CD4-positive, alpha-beta T cell (primary cell): ENCODE data around the gene SLC4A2. TPM values are rescaled to one million over a fixed set of nuclear protein-coding genes. Genes with fewer than 3 reads are reported as not detected.
A peak's percentile ranks its signal among the peaks of the same experiment; 100 is the strongest.
"Not testable (repeated sequence)": the region's sequence is repeated elsewhere in the genome, so short reads cannot be mapped to it uniquely, and the experiment has no call there.

Experiments used
- ATAC-seq: fragments of 200-7000 bp; cut with Tn5 transposase; one replicate; pipeline ENCODE4 v1.10.0; 2022; ENCODE audit warnings: mild to moderate bottlenecking; ENCODE audit not compliant: poor library complexity
- CTCF ChIA-PET: fragments of 350-600 bp; sonication (Branson Sonifier 250); formaldehyde crosslinking; loops from one replicate; lab custom pipeline; 2021; ENCODE audit warnings: antibody characterized with exemption, inconsistent platforms; lab: Charles Lee
- POLR2A ChIA-PET: fragments of 350-600 bp; sonication (Branson Sonifier 250); formaldehyde crosslinking; loops from one replicate; lab custom pipeline; 2021; ENCODE audit warnings: antibody characterized with exemption, inconsistent platforms; lab: Charles Lee
- DNase-seq, 14 experiments: peaks; one replicate each; pipeline ENCODE4 v3.0.0-alpha.2; 2013 to 2020; ENCODE audit warnings: mixed read lengths in 2 of 14
- H3K27ac ChIP-seq, 2 donors: one replicate each; pipeline versions ENCODE4 v1.5.1 to v1.7.0; 2013; ENCODE audit warnings: low read length in 2 of 2, low read depth in 1 of 2, mild to moderate bottlenecking in 1 of 2
- H3K27me3 ChIP-seq, 2 experiments: 1 replicate in 1 of 2; 2 replicates in 1 of 2; pipeline versions ENCODE4 v1.6.1 to v1.7.0; 2013; ENCODE audit warnings: low read length in 2 of 2, control low read depth in 1 of 2, mild to moderate bottlenecking in 1 of 2, moderate library complexity in 1 of 2; ENCODE audit not compliant: insufficient read depth in 2 of 2, control insufficient read depth in 1 of 2
- H3K36me3 ChIP-seq: one replicate; pipeline ENCODE4 v1.6.1; 2013; ENCODE audit warnings: low read length, control low read depth; ENCODE audit not compliant: insufficient read depth
- H3K4me1 ChIP-seq: one replicate; pipeline ENCODE4 v1.6.1; 2013; ENCODE audit warnings: low read length, control low read depth; ENCODE audit not compliant: insufficient read depth
- H3K4me3 ChIP-seq: one replicate; pipeline ENCODE4 v1.5.1; 2013; ENCODE audit warnings: mild to moderate bottlenecking, low read length, moderate library complexity
- H3K9me3 ChIP-seq, 2 experiments: 1 replicate in 1 of 2; 2 replicates in 1 of 2; pipeline versions ENCODE4 v1.6.1 to v1.7.0; 2013; ENCODE audit warnings: low read length in 2 of 2, mild to moderate bottlenecking in 2 of 2, control low read depth in 1 of 2, moderate library complexity in 1 of 2; ENCODE audit not compliant: control insufficient read depth in 1 of 2, insufficient read depth in 1 of 2
- H3K27ac Mint-ChIP-seq: one replicate; pipeline ENCODE4 v1.8.0; 2020; ENCODE audit warnings: mixed read lengths
- H3K27me3 Mint-ChIP-seq: one replicate; pipeline ENCODE4 v1.8.0; 2021; ENCODE audit warnings: mixed read lengths
- H3K36me3 Mint-ChIP-seq: one replicate; pipeline ENCODE4 v1.8.0; 2021; ENCODE audit warnings: low read depth, mixed read lengths
- H3K4me1 Mint-ChIP-seq: one replicate; pipeline ENCODE4 v1.8.0; 2021; ENCODE audit warnings: low read depth, mixed read lengths
- H3K4me3 Mint-ChIP-seq: one replicate; pipeline ENCODE4 v1.8.0; 2020; ENCODE audit warnings: mild to moderate bottlenecking, mixed read lengths
- H3K9me3 Mint-ChIP-seq: one replicate; pipeline ENCODE4 v1.8.0; 2020; ENCODE audit warnings: mixed read lengths
- intact Hi-C, 2 experiments: fragments of 100-400 bp; cut with DNase I in 1 of 2; cut with micrococcal nuclease in 1 of 2; formaldehyde crosslinking; loops; one replicate each; pipeline versions ENCODE4 v1.15.1 to v1.9.0; 2023 to 2025; cut with DNase I, micrococcal nuclease
- total RNA-seq, 174 experiments: library from RNA in 2 of 174; stranded (reverse) in 2 of 174; gene quantifications; one replicate each; pipeline ENCODE4 v1.2.3 and lab custom pipeline; 2021 to 2026
- TF ChIP-seq, protein P1 (sequence below): fragments of 200-600 bp; IDR thresholded peaks from one replicate; pipeline ENCODE4 v1.8.0; 2022; ENCODE audit warnings: antibody characterized with exemption, mild to moderate bottlenecking

Gene SLC4A2
- total RNA-seq, 2 experiments from 2014 or later, result 27.1 to 31.4 TPM

DNA sequence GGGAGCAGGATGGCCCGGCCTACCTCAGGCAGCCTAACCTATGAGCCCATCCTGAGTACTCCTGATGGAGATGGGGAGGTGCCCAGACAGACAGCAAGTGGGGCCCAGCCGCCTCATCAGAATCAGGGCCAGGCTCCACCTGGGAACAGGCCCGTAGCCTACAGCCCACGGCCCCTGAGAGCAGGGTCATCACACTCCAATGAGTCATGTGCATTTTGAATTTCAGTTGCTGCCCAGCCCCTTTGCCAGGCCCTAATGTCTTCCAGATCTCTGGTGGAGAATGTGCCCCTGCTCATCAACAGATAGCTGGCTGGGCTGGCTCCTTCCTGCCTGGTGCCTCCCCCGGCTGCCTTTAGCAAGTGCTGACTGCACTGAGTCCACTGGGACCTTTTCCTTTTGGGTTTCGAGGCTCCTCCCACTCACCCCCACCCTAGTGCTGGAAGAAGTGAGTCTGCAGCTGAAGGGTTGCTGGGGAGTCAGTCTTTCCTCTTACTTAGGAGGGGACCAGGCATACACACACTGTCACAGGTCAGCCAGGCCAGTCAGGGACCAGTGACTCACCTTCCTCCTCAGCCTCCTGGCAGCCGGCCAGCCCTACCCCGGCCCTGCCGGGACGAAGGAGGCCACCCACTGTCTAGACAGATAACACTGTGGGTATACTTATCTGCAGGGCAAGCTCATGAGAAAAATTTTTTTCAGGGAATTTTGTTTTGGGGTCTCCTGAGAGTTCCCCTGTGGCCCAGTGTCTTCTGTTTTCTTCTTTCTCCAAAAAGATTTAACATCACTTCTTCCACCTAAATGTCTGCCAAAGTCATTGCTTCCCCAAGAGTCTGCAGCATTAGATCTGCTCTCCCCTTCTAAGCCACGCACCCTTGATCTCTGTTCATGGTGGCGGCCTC, 20.2 kb upstream of the SLC4A2 start:
- TF ChIP-seq, protein P1, sequence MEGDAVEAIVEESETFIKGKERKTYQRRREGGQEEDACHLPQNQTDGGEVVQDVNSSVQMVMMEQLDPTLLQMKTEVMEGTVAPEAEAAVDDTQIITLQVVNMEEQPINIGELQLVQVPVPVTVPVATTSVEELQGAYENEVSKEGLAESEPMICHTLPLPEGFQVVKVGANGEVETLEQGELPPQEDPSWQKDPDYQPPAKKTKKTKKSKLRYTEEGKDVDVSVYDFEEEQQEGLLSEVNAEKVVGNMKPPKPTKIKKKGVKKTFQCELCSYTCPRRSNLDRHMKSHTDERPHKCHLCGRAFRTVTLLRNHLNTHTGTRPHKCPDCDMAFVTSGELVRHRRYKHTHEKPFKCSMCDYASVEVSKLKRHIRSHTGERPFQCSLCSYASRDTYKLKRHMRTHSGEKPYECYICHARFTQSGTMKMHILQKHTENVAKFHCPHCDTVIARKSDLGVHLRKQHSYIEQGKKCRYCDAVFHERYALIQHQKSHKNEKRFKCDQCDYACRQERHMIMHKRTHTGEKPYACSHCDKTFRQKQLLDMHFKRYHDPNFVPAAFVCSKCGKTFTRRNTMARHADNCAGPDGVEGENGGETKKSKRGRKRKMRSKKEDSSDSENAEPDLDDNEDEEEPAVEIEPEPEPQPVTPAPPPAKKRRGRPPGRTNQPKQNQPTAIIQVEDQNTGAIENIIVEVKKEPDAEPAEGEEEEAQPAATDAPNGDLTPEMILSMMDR, result no peak
- DNase-seq, result peak in 8 of 14 experiments; percentile 17 to 72 (median 46)
- Mint-ChIP-seq H3K27me3 (no peaks in the 10 kb centered on the region), H3K4me1 (no peaks in the 10 kb centered on the region), H3K4me3 (no peak overlapping the region), H3K27ac (peak overlapping the region; percentile 20), H3K36me3 (peaks cover 31% of the 10 kb centered on the region), H3K9me3 (no peaks in the 10 kb centered on the region)
- H3K27ac ChIP-seq, result no peak overlapping the region
- intact Hi-C loops, result no loop called here
- POLR2A ChIA-PET, result no interaction called here
- H3K4me3 ChIP-seq, result no peak overlapping the region
- H3K27me3 ChIP-seq, result no peaks in the 10 kb centered on the region
- CTCF ChIA-PET, result no interaction called here
- H3K9me3 ChIP-seq, result no peaks in the 10 kb centered on the region
- H3K4me1 ChIP-seq, result peaks cover 8% of the 10 kb centered on the region
- peaks cover 44% of the 10 kb centered on the region for H3K36me3 ChIP-seq
- ATAC-seq, result peak; percentile 52

DNA sequence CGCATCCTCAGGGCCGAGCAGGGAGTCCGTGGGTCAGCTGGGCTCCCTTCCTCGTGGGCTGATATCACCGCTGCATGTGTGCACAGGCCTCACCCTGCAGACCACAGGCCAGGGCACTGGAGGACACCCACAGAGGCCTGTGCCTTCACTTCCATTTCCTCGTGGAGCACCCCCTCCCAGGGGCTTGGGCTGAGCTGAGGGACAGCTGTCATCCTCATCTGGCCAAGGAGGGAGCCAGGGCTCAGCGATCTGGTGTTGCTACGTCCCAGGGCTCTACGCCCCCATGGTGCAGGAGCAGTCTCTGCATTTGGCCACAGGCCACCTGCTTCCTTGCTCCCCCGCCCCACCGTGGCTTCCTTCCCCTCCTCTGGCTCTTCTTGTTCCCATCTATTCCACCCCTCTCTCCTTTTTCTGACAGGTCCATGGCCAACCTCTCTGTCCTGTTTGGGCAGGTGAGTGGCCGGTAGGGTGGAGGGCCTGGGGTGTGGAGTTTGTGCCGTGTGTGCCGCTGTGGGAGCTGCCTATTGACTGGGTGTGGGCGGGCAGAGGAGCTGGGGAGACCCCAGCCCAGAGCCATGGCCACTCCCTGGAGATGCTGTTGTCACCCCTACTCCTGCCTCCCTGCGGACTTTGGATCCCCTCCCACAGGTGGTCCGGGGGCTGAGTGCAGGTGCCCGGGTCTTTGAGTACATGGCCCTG, 19.4 kb upstream of the SLC4A2 start:
- no peak overlapping the region for H3K4me3 Mint-ChIP-seq
- ChIA-PET CTCF (no interaction called here), POLR2A (no interaction called here)
- DNase-seq (no peak), ATAC-seq (no peak)
- H3K36me3 Mint-ChIP-seq, result peaks cover 38% of the 10 kb centered on the region
- H3K27ac Mint-ChIP-seq, result no peak overlapping the region
- no peak overlapping the region for H3K27ac ChIP-seq
- no peaks in the 10 kb centered on the region for H3K9me3 Mint-ChIP-seq
- H3K27me3 Mint-ChIP-seq, result no peaks in the 10 kb centered on the region
- intact Hi-C loops, result no loop called here
- H3K27me3 ChIP-seq, result no peaks in the 10 kb centered on the region
- no peak overlapping the region for H3K4me3 ChIP-seq
- TF ChIP-seq, protein P1, result no peak
- no peaks in the 10 kb centered on the region for H3K4me1 Mint-ChIP-seq
- H3K9me3 ChIP-seq, result no peaks in the 10 kb centered on the region
- peaks cover 8% of the 10 kb centered on the region for H3K4me1 ChIP-seq
- peaks cover 43% of the 10 kb centered on the region for H3K36me3 ChIP-seq

DNA sequence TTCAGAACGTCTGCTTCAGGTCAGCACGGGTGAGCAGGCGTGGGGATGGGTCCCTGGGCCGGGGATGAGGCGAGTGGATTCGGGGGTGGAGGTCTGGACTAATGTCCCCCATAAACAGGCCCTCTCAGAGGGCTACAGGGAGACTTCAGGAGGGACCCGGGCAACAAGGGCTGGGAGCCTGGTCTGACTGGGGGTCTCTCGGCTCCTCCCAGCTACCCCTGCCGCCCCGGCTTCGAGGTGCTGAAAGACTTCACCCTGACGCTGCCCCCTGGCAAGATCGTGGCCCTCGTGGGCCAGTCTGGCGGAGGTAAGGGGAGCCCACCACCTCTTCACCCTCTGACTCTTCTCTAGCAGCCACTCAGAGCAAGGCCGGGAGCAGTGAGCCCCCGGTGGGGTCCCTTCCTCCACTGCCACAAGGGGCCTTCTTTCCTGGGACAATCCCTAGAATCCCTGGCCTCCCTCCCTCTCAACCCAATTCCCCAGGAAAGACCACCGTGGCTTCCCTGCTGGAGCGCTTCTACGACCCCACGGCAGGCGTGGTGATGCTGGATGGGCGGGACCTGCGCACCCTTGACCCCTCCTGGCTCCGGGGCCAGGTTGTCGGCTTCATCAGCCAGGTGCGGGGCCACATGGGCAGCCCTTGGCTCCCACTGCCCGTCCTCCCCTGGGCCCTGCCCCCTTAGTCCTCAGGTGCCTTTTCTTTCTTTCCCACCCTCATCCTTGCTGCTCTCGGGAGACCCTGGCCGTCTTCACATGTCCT, 18.6 kb upstream of the SLC4A2 start:
- Histone ChIP-seq H3K36me3 (peaks cover 35% of the 10 kb centered on the region), H3K27ac (no peak overlapping the region), H3K4me3 (no peak overlapping the region), H3K9me3 (no peaks in the 10 kb centered on the region), H3K4me1 (peaks cover 8% of the 10 kb centered on the region), H3K27me3 (no peaks in the 10 kb centered on the region)
- intact Hi-C loops, result no loop called here
- H3K27ac Mint-ChIP-seq, result no peak overlapping the region
- DNase-seq (no peak), ATAC-seq (no peak)
- H3K36me3 Mint-ChIP-seq, result peaks cover 35% of the 10 kb centered on the region
- POLR2A ChIA-PET, result no interaction called here
- no peaks in the 10 kb centered on the region for H3K27me3 Mint-ChIP-seq
- TF ChIP-seq, protein P1, result no peak
- no peaks in the 10 kb centered on the region for H3K4me1 Mint-ChIP-seq
- no peak overlapping the region for H3K4me3 Mint-ChIP-seq
- no peaks in the 10 kb centered on the region for H3K9me3 Mint-ChIP-seq
- CTCF ChIA-PET, result no interaction called here

- H3K4me3 Mint-ChIP-seq, H3K4me3 ChIP-seq, H3K9me3 ChIP-seq, CTCF ChIA-PET, H3K27me3 Mint-ChIP-seq, POLR2A ChIA-PET, H3K4me1 Mint-ChIP-seq, H3K27ac ChIP-seq, H3K27ac Mint-ChIP-seq, DNase-seq, H3K27me3 ChIP-seq, ATAC-seq, H3K4me1 ChIP-seq, intact Hi-C loops, H3K9me3 Mint-ChIP-seq: not testable (repeated sequence)
- H3K36me3 ChIP-seq, result peaks cover 18% of the 10 kb centered on the region
- H3K36me3 Mint-ChIP-seq, result peaks cover 23% of the 10 kb centered on the region
Measured at GRCh38 chr7:151043449-151043848, 15.9 kb upstream of the SLC4A2 start.
